Lung (tissue), 12 donors: ENCODE data around the gene SMURF1. TPM values are rescaled to one million over a fixed set of nuclear protein-coding genes. Genes with fewer than 3 reads are reported as not detected.
A peak's percentile ranks its signal among the peaks of the same experiment; 100 is the strongest.

Source experiments
- ATAC-seq: fragments of 200-7000 bp; cut with Tn5 transposase; one replicate; pipeline ENCODE4 v1.9.1; 2020; ENCODE audit warnings: moderate number of reproducible peaks; ENCODE audit not compliant: insufficient read depth, low FRiP score
- DNase-seq, 3 donors: peaks; one replicate each; pipeline ENCODE4 v3.0.0-alpha.2; 2013 to 2017
- H3K27ac ChIP-seq, 2 donors: one replicate each; pipeline ENCODE4 v1.5.1; 2013; ENCODE audit warnings: mild to moderate bottlenecking in 2 of 2, moderate library complexity in 2 of 2, control low read depth in 1 of 2, inconsistent platforms in 1 of 2, low read depth in 1 of 2, low read length in 1 of 2
- H3K27me3 ChIP-seq, 3 donors: one replicate each; pipeline ENCODE4 v1.5.1; 2013; ENCODE audit warnings: low read length in 2 of 3; ENCODE audit not compliant: control insufficient read depth in 3 of 3, insufficient read depth in 3 of 3
- H3K36me3 ChIP-seq, 4 donors: one replicate each; pipeline ENCODE4 v1.5.1; 2013; ENCODE audit warnings: low read length in 4 of 4, mild to moderate bottlenecking in 1 of 4, moderate library complexity in 1 of 4; ENCODE audit not compliant: control insufficient read depth in 4 of 4, insufficient read depth in 4 of 4
- H3K4me1 ChIP-seq, 5 donors: one replicate each; pipeline ENCODE4 v1.5.1; 2013; ENCODE audit warnings: low read length in 5 of 5, mild to moderate bottlenecking in 2 of 5, moderate library complexity in 1 of 5; ENCODE audit not compliant: control insufficient read depth in 5 of 5, insufficient read depth in 5 of 5
- H3K4me3 ChIP-seq: one replicate; pipeline ENCODE4 v1.5.1; 2013; ENCODE audit warnings: mild to moderate bottlenecking, control low read depth, moderate library complexity
- H3K9ac ChIP-seq, 2 donors: one replicate each; pipeline ENCODE4 v1.5.1; 2013; ENCODE audit warnings: low read length in 2 of 2, control low read depth in 1 of 2; ENCODE audit not compliant: insufficient read depth in 1 of 2
- H3K9me3 ChIP-seq, 4 donors: one replicate each; pipeline ENCODE4 v1.5.1; 2013; ENCODE audit warnings: low read length in 3 of 4, mild to moderate bottlenecking in 1 of 4, moderate library complexity in 1 of 4; ENCODE audit not compliant: control insufficient read depth in 4 of 4, insufficient read depth in 3 of 4
- CTCF ChIP-seq: IDR thresholded peaks from 2 replicates; pipeline ENCODE4 v1.5.1; 2012; ENCODE audit warnings: mild to moderate bottlenecking; ENCODE audit errors: control extremely low read depth, extremely low read depth
- WGBS, 2 donors: extraction: QIAGEN DNeasy Blood & Tissue Kit; methylation state at CpG; one replicate each; pipeline ENCODE4 v1.1.7; 2013; 5-methylcytosine and 5-hydroxymethylcytosine counted together
- polyA plus RNA-seq, 2 donors: library from polyadenylated mRNA; stranded (reverse); fragments of 200-250 nt; gene quantifications; one replicate each; pipeline ENCODE4 v1.2.1, GENCODE V29; 2013
- total RNA-seq, 2 donors: library from RNA; depleted of rRNA in 1 of 2; stranded (reverse); fragments of >200 nt in 1 of 2; gene quantifications; one replicate each; pipeline ENCODE4 v1.2.1, GENCODE V29; 2014 to 2021
- donor health status: control.
- donor health status: control.
- donor health status: Bipolar disorder and iron deficiency.
- donor health status: healthy.
- donor health status: DM: yes; HTN: yes; CAD: no.

SMURF1 gene
- total and polyA plus RNA-seq, 4 donors: 9.0 to 36.4 (median 21.5) TPM

GRCh38 chr7:99005776-99006175 lies 138.1 kb downstream of the SMURF1 start:
- H3K27me3 ChIP-seq: no peaks in the 10 kb centered on the region
- H3K9ac ChIP-seq: no peak overlapping the region
- H3K9me3 ChIP-seq: no peaks in the 10 kb centered on the region
- H3K4me3 ChIP-seq: no peak overlapping the region
- ATAC-seq: no peak
- DNase-seq: peak in 1 of 3 donors; percentile 4
- TF ChIP-seq CTCF: no peak
- 80 to 84% methylated on average over 15 of the region's 15 CpGs for WGBS, 2 donors
- H3K36me3 ChIP-seq: peaks cover 23 to 54% (median 45%) of the 10 kb centered on the region in 4 donors
- peak overlapping the region in 1 of 2 donors; percentile 2 for H3K27ac ChIP-seq
- H3K4me1 ChIP-seq: peaks cover 0 to 7% (median 0%) of the 10 kb centered on the region in 5 donors

GRCh38 chr7:99004781-99005500 lies 139.0 kb downstream of the SMURF1 start:
- H3K4me3 ChIP-seq: no peak overlapping the region
- peak overlapping the region in 1 of 2 donors; percentile 58 for H3K27ac ChIP-seq
- H3K9me3 ChIP-seq: no peaks in the 10 kb centered on the region
- peaks cover 17 to 58% (median 46%) of the 10 kb centered on the region in 4 donors for H3K36me3 ChIP-seq
- no peak for TF ChIP-seq CTCF
- WGBS, 2 donors: 95% methylated on average over 26 of the region's 26 CpGs
- DNase-seq (no peak), ATAC-seq (no peak)
- no peaks in the 10 kb centered on the region for H3K27me3 ChIP-seq
- peaks cover 0 to 7% (median 0%) of the 10 kb centered on the region in 5 donors for H3K4me1 ChIP-seq
- no peak overlapping the region for H3K9ac ChIP-seq

- DNase-seq: peak in 1 of 3 donors; percentile 40
- peak overlapping the region in 1 of 2 donors; percentile 58 for H3K27ac ChIP-seq
- no peaks in the 10 kb centered on the region for H3K9me3 ChIP-seq
- no peak overlapping the region for H3K4me3 ChIP-seq
- ATAC-seq: peak; percentile 58
- H3K9ac ChIP-seq: no peak overlapping the region
- H3K4me1 ChIP-seq: peaks cover 0 to 7% (median 0%) of the 10 kb centered on the region in 5 donors
- H3K36me3 ChIP-seq: peaks cover 18 to 61% (median 46%) of the 10 kb centered on the region in 4 donors
- no peak for TF ChIP-seq CTCF
- no peaks in the 10 kb centered on the region for H3K27me3 ChIP-seq
- 69 to 86% methylated on average over 8 of the region's 8 CpGs for WGBS, 2 donors
These were observed 139.7 kb downstream of the SMURF1 start for GRCh38 chr7:99004216-99004615.
